Measurements from ENCODE around the gene CMC1.
"Not testable (repeated sequence)": the region's sequence is repeated elsewhere in the genome, so short reads cannot be mapped to it uniquely, and the experiment has no call there.

Gene CMC1

GRCh38 chr3:28241221-28242160 is at the start of gene CMC1:
CMC1 (plus strand) TSS chr3:28241619; CDS start chr3:28241794, 175 bp downstream.
- peak; percentile 96 for DNase-seq

GRCh38 chr3:28198161-28198560 is 43.3 kb upstream of the CMC1 start:
- no peak for DNase-seq

- no peak for DNase-seq
Measured at GRCh38 chr3:28198974-28199373, 42.4 kb upstream of the CMC1 start.

- not testable (repeated sequence) for DNase-seq
Measured at GRCh38 chr3:28199643-28200042, 41.8 kb upstream of the CMC1 start.

- DNase-seq: not testable (repeated sequence)
Measured at GRCh38 chr3:28200366-28200848, 41.0 kb upstream of the CMC1 start.

GRCh38 chr3:28206479-28206878 is 34.9 kb upstream of the CMC1 start:
- DNase-seq: no peak

- DNase-seq: no peak
Measured at GRCh38 chr3:28207000-28207733, 34.3 kb upstream of the CMC1 start.

GRCh38 chr3:28210968-28211713 is 30.3 kb upstream of the CMC1 start:
- no peak for DNase-seq

- no peak for DNase-seq
Measured at GRCh38 chr3:28212681-28213080, 28.7 kb upstream of the CMC1 start.

GRCh38 chr3:28215407-28215806 is 26.0 kb upstream of the CMC1 start:
- no peak for DNase-seq

GRCh38 chr3:28218071-28218916 is 23.1 kb upstream of the CMC1 start:
- no peak for DNase-seq

- no peak for DNase-seq
Measured at GRCh38 chr3:28218917-28219198, 22.6 kb upstream of the CMC1 start.

- no peak for DNase-seq
Measured at GRCh38 chr3:28224430-28224829, 17.0 kb upstream of the CMC1 start.

GRCh38 chr3:28226020-28226419 is 15.4 kb upstream of the CMC1 start:
- DNase-seq: no peak

- no peak for DNase-seq
Measured at GRCh38 chr3:28228623-28229022, 12.8 kb upstream of the CMC1 start.

GRCh38 chr3:28232659-28233058 is 8.8 kb upstream of the CMC1 start:
- DNase-seq: no peak

GRCh38 chr3:28234454-28234853 is 7.0 kb upstream of the CMC1 start:
- no peak for DNase-seq

- DNase-seq: no peak
Measured at GRCh38 chr3:28239108-28239507, 2.3 kb upstream of the CMC1 start.

GRCh38 chr3:28240441-28240840 is 978 bp upstream of the CMC1 start:
- DNase-seq: no peak

- no peak for DNase-seq
Measured at GRCh38 chr3:28242519-28242918, 1.1 kb downstream of the CMC1 start.

GRCh38 chr3:28243424-28244106 is 2.1 kb downstream of the CMC1 start:
- no peak for DNase-seq

- no peak for DNase-seq
Measured at GRCh38 chr3:28244491-28244890, 3.1 kb downstream of the CMC1 start.
